Measurements from ENCODE around the gene NTN4.
"Not testable (repeated sequence)": the region's sequence is repeated elsewhere in the genome, so short reads cannot be mapped to it uniquely, and the experiment has no call there.

NTN4 gene

DNA sequence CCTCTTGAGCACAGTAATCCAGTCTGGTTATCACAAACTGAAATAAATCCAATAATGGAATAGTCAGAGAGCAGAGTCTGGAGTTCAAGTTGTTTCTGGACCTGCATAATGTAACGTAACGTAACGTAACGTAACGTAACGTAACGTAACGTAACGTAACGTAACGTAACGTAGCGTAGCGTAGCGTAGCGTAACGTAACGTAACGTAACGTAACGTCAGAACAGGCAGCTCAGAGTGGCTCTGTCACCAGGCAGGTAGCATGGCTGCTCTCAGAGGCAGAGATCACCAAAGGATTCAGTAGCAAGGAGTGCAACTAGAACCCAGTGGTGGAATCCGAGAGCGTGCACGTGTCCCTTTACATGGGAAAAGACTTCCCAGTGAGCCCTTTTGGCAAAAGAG, 153.6 kb downstream of the NTN4 start:
- FAIRE-seq (no peak), DNase-seq (ENCODE audit: insufficient read length, low spot score) (no peak)
- no peak for TF ChIP-seq POLR2A (IDR thresholded peaks at IDR 0.05; ENCODE audit: low read depth, low read length)

DNA sequence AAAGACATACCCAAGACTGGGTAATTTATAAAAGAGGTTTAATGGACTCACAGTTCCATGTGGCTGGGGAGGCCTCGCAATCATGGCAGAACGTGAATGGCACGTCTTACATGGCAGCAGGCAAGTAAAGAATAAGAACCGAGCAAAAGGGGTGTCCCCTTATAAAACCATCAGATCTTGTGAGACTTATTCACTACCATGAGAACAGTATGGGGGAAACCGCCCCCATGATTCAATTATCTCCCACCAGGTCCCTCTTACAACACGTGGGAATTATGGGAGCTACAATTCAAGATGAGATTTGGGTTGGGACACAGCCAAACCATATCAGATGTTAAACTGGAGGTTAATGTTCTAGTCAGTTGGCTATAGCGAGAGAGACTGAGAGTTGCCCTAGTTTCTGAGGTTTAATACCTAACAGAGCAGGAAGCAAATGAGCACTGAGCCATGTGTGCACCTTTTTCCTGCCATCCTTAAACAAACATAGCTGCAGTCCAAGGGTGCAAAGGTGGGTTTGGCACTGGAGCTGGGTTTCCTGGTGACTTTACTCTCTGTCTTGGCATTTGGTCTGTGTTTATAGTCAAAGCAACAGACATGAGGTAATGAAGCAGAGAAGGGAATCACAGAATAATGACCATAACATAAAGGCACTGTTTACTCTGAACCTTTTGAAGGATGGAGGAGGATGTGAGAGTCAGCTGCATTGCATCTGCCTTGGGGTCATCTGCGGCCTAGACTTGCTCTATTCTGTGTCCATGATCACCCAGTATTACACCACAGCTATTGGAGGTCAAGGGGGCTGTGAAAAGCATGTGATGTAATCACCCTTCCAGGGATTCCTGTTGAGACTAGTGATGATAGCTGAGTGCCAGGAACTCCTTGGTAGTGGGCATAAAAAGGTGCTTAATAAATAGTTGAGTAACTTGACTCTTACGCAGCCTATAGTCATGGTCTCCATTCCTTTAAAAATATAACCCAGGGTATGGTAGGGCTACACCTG, 155.6 kb downstream of the NTN4 start:
- no peak for FAIRE-seq
- no peak for DNase-seq (ENCODE audit: insufficient read length, low spot score)
- no peak for TF ChIP-seq POLR2A (IDR thresholded peaks at IDR 0.05; ENCODE audit: low read depth, low read length)

DNA sequence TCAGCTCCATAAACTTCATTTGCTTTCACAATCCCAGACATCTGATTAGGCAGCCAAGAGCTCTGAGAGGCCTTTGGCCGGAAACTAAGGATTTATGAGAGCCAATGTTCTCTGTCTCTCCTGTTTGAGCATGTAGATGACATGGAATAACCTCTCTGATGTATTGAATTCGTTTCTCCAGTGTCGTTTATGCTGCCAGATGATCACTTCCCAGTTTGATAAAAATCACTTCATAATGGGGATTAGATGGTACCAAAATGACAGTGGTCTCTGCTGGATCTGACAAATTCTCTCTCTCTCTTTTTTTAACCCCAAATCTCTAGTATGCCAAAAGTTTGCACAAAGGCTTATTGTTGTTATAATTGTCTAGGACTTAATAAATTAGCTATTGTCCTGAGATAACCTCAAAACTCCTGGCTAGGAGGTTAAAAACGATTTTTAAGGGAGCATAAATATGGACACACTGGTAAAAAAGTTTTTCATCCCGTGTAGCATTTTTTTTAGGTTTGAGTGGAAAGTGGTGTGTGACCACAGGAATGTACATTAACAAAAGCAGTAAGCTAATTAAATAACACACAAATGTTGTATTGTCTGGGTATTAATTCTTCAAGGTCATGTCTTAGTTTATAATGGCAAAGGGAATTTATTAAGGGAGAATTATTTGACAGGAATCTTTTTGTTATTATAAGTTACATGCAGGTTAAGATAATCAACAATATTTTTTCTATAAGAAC, 156.7 kb downstream of the NTN4 start:
- FAIRE-seq (no peak), DNase-seq (ENCODE audit: insufficient read length, low spot score) (no peak)
- no peak for TF ChIP-seq POLR2A (IDR thresholded peaks at IDR 0.05; ENCODE audit: low read depth, low read length)

DNA sequence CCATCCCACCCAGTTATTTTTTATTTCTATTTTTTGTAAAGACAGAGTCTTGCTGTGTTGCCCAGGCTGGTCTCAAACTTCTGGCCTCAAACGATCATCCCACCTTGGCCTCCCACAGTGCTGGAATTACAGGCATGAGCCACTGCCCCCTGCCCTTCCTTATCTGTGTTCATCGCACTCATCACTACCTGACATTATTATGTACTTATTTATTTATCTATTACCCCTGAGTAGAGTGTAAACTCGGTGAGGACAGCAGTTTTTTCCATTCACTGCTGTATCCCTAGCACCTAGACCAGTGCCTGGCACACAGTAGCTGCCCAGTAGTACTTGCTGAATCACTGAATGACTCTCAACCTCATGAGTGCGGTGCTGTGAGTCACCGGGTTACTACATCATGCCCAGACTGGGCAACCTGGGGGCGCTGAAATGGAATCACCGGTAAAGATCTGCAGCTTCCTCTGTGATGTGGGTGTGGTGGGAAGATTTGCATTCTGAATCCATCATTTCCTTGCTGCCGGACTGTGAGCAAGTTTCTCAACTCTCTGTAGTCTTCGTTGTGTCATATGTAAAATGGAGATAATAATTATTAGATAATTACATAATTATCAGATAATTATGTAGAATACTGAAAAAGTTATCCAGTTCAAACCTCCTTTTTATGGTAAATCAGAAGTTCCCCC, 157.4 kb downstream of the NTN4 start:
- TF ChIP-seq POLR2A (IDR thresholded peaks at IDR 0.05; ENCODE audit: low read depth, low read length): no peak
- peak; percentile 90 for FAIRE-seq
- DNase-seq (ENCODE audit: insufficient read length, low spot score): peak; percentile 71

DNA sequence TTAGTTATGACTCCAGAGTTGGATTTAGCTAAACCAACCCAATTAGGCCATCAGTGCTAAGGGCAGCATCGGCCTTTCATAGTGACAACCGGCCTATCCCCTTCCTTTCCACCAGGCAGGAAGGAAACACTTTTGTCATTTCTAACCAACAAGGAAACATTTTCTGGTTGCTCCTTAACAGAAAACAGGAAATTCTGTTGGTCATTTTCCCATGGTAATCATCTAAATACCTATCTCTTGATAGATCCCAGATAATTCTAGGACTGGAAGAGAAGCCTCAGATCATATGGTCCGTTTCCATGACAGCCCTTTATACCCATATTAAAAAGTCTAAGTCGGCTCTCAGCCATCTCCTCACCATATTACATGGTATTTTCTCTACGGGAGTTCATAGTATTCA, 160.1 kb downstream of the NTN4 start:
- DNase-seq (ENCODE audit: insufficient read length, low spot score) (no peak), FAIRE-seq (no peak)
- TF ChIP-seq POLR2A (IDR thresholded peaks at IDR 0.05; ENCODE audit: low read depth, low read length): no peak

DNA sequence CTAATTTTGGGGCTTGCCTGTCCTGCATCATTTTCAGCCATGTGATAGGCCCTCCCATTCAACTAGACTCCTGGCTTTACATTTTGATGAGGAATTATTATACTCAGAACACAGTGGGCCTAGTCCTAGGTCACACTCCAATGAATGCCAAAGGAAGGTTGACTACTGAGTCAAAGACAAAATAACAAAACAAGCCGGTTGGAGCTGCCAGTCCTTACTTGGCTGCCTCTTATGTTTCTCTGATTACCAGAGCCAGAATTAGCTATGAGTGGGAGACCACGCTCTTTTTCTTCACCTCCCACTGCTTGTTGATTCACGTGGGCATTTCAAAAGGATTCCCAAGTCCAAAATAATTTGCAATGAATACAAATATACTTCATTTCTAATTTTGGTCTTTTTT, 161.2 kb downstream of the NTN4 start:
- no peak for FAIRE-seq
- DNase-seq (ENCODE audit: insufficient read length, low spot score): no peak
- no peak for TF ChIP-seq POLR2A (IDR thresholded peaks at IDR 0.05; ENCODE audit: low read depth, low read length)

DNA sequence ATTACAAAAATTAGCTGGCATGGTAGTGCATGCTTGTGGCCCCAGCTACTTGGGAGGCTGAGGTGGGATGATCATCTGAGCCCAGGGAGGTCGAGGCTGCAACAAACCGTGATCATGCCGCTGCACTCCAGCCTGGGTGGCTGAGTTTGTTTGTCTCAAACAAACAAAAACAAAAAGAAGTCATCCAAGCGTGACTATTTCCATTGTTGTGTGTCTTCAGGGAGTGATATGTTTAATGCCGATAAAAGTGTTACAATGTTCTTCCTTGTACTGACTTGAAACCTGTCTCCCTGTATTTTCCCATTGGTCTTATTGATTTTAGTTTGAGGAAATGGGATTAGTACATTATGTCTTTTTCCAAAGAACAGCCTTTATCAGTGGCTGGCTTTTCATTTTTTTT, 163.7 kb downstream of the NTN4 start:
- DNase-seq (ENCODE audit: insufficient read length, low spot score) (no peak), FAIRE-seq (no peak)
- TF ChIP-seq POLR2A (IDR thresholded peaks at IDR 0.05; ENCODE audit: low read depth, low read length): no peak

DNA sequence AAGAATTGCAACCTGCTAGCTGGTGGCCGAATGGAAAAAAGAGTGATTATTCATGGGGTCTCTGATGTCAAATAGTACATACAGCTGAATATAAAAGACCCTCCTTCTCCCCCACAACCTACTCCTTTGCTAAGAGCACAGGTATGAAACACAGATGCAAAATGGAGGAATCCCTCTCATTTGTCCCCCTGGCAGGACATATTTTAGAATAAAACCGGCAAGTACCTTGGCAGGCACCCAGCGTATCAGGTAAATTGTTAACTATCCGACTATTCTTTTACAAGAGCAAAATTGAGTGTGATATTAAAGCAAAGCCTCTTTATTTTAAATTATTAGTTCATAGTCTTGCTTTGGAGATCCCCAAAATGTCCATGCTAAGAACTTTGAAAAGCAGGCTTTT, 165.6 kb downstream of the NTN4 start:
- no peak for TF ChIP-seq POLR2A (IDR thresholded peaks at IDR 0.05; ENCODE audit: low read depth, low read length)
- DNase-seq (ENCODE audit: insufficient read length, low spot score) (no peak), FAIRE-seq (no peak)

DNA sequence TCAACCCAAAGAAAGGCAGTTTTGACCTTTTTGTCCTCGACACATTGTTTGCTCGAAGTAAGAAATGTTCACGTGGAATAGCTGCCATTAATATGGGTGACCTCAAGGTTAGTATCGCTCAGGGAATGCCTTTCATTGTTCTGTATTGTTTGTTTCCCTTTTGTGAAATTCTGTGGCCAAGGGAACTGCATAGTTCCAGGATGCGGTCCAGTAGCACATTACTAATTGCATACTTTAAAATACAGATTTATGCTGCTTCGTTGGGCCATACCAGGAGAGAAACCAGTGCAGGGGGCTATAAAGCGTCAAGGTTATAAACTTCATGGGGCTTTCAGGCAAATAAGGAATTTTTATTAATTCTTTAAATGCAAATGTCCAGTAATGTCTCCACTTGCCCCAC, 166.0 kb downstream of the NTN4 start:
- no peak for DNase-seq (ENCODE audit: insufficient read length, low spot score)
- FAIRE-seq: no peak
- no peak for TF ChIP-seq POLR2A (IDR thresholded peaks at IDR 0.05; ENCODE audit: low read depth, low read length)

DNA sequence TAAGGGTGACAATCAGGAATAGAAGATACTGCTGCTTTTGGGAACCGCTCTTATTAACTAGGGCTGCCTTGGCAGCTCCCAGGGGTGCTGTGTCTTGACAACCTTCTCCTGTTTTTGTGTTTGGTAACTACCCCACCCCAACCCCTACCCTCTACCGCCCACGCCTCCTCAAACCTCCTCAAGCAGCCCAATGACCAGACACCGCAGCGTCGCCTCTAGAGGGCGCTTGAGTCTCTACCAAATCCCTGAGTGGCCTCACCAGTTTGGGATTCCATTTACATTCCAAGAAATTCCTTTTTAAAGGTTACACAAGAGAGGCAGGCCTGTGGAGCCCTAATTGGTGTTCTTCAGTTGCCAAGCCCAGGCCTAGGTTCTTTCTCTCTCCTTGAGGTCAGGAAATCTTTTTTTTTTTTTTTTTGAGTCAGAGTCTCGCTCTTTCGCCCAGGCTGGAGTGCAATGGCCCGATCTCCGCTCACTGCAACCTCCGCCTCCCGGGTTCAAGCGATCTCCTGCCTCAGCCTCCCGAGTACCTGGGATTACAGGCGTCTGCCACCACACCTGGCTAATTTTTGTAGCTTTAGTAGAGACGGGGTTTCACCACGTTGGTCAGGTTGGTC, 166.9 kb downstream of the NTN4 start:
- peak; percentile 68 for DNase-seq (ENCODE audit: insufficient read length, low spot score)
- peak; percentile 66 for FAIRE-seq
- no peak for TF ChIP-seq POLR2A (IDR thresholded peaks at IDR 0.05; ENCODE audit: low read depth, low read length)

DNA sequence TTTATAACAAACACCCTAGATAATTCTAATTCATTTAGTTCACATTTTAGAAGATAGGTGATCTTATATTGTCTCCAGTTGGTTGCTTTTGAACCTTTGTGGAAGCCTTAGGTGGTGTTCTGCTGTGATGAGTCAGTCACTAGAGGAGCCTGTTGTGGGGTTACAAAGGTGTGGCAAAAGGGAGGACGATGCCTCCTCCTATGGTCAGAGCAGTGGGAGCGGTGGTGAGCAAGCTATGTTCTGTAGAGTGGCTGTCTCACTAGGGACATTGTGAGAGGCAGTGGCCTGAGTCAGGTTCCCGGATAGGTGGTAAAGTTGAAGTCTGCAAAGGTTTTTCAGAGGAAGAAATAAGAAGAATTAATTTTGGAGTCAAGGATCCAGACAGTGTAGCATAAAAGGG, 167.7 kb downstream of the NTN4 start:
- no peak for TF ChIP-seq POLR2A (IDR thresholded peaks at IDR 0.05; ENCODE audit: low read depth, low read length)
- no peak for FAIRE-seq
- DNase-seq (ENCODE audit: insufficient read length, low spot score): no peak

DNA sequence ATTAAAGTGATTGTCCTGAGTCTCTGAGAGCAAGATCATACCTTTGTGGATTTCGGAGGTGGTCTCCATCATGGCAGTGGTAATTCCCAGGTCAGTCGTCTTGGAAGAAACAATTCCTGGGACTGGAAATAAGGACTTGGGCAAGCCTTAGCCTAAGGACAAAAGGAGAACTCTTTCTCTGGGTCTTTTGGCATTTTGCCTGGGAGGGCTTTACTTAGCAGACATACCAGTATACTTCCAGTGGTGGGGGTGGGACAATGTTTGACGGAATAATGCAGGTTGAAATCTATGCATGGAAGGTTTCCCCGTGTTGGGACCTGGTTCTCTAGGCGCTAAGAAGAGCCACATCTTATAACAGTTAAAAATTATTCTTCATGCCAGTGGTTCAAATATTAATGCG, 168.8 kb downstream of the NTN4 start:
- FAIRE-seq: no peak
- TF ChIP-seq POLR2A (IDR thresholded peaks at IDR 0.05; ENCODE audit: low read depth, low read length): no peak
- no peak for DNase-seq (ENCODE audit: insufficient read length, low spot score)

DNA sequence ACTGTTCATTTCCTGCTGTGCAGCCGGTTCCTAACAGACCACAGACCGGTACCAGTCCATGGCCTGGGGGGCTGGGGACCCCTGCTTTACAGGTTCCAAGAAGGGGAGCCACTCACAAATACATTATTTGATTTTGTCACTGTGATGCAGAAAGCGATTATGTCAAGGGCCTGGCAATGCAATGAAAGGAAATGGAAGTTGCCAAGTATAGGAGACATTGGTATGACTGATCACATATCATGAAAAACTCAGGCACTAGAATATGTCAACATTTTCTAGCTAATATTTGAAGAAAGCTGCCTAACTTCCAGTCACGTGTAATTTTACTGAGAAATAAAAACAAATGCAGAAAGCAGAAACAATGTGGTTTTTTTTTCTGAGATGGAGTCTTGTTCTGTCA, 170.4 kb downstream of the NTN4 start:
- no peak for TF ChIP-seq POLR2A (IDR thresholded peaks at IDR 0.05; ENCODE audit: low read depth, low read length)
- DNase-seq (ENCODE audit: insufficient read length, low spot score): no peak
- no peak for FAIRE-seq

DNA sequence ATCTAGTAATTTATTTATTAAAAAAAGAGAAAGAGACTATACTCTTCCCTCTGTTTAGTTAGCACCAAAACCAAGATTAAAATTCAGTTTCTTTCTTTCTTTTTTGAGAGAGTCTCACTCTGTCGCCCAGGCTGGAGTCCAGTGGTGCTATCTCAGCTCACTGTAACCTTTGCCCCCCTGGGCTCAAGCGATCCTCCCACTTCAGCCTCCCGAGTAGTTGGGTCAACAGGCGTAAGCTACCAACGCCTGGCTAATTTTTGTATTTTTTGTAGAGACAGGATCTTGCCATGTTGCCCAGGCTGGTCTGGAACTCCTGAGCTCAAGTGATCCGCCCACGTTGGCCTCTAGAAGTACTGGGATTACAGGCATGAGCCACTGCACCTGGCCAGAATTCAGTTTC, 174.1 kb downstream of the NTN4 start:
- not testable (repeated sequence) for DNase-seq (ENCODE audit: insufficient read length, low spot score); FAIRE-seq

Measured in H54 (cell line).